IMR-90 (cell line): Measurements from ENCODE around the gene GOLGA1. TPM values are rescaled to one million over a fixed set of nuclear protein-coding genes. Genes with fewer than 3 reads are reported as not detected.

Experiments
- ATAC-seq: fragments of 200-7000 bp; cut with Tn5 transposase; 2 replicates; pipeline ENCODE4 v1.9.1; 2020; ENCODE audit warnings: low read depth, mild to moderate bottlenecking, moderate library complexity
- BruUV-seq: library from RNA; stranded (reverse); fragments of 400-500 nt; replicated peaks from 2 replicates; lab custom pipeline; 2021; lab: Mats Ljungman, UMichigan
- CTCF ChIA-PET: fragments of 300-600 bp; formaldehyde crosslinking; extraction: SDS; loops from one replicate; lab custom pipeline; 2021; ENCODE audit warnings: antibody characterized with exemption; lab: Yijun Ruan, JAX
- POLR2A ChIA-PET: fragments of 300-600 bp; sonication (Branson Sonifier 250); formaldehyde crosslinking; loops from one replicate; lab custom pipeline; 2022; ENCODE audit warnings: antibody characterized with exemption; ENCODE audit not compliant: unreplicated experiment; lab: Charles Lee
- DNase-seq: peaks from one replicate; pipeline ENCODE4 v3.0.0; 2013
- H2AFZ ChIP-seq: replicated peaks from 2 replicates; pipeline ENCODE3; 2013; ENCODE audit warnings: low read length, mild to moderate bottlenecking; ENCODE audit not compliant: poor library complexity
- H2AK5ac ChIP-seq: 2 replicates; pipeline ENCODE4 v1.6.1; 2013; ENCODE audit warnings: low read depth, low read length, inconsistent platforms
- H2AK9ac ChIP-seq: replicated peaks from 2 replicates; pipeline ENCODE3; 2013; ENCODE audit warnings: mild to moderate bottlenecking, low read depth, low read length, moderate library complexity; ENCODE audit not compliant: poor library complexity
- H2BK120ac ChIP-seq: 2 replicates; pipeline ENCODE4 v1.6.1; 2013; ENCODE audit warnings: low read depth, low read length, inconsistent platforms
- H2BK15ac ChIP-seq: 3 replicates; pipeline ENCODE4 v1.6.1; 2013; ENCODE audit warnings: low read depth, low read length, inconsistent platforms
- H2BK20ac ChIP-seq: 2 replicates; pipeline ENCODE4 v1.6.1; 2013; ENCODE audit warnings: low read depth, mild to moderate bottlenecking, inconsistent platforms, low read length, moderate library complexity
- H2BK5ac ChIP-seq: 2 replicates; pipeline ENCODE4 v1.6.1; 2013; ENCODE audit warnings: mild to moderate bottlenecking, low read depth, low read length, inconsistent platforms; ENCODE audit not compliant: poor library complexity, severe bottlenecking
- H3K14ac ChIP-seq: replicated peaks from 2 replicates; pipeline ENCODE4 v1.6.1; 2013; ENCODE audit warnings: low read depth, low read length, inconsistent platforms
- H3K18ac ChIP-seq: 2 replicates; pipeline ENCODE4 v1.6.1; 2013; ENCODE audit warnings: low read depth, low read length, control low read depth
- H3K23ac ChIP-seq: 2 replicates; pipeline ENCODE4 v1.6.1; 2013; ENCODE audit warnings: low read depth, low read length, inconsistent platforms
- H3K27ac ChIP-seq: 2 replicates; pipeline ENCODE4 v1.5.1; 2013; ENCODE audit warnings: mild to moderate bottlenecking, control low read depth, low read length; ENCODE audit not compliant: insufficient read depth
- H3K27me3 ChIP-seq: 2 replicates; pipeline ENCODE4 v1.6.1; 2013; ENCODE audit warnings: low read length; ENCODE audit not compliant: control insufficient read depth, insufficient read depth
- H3K36me3 ChIP-seq: 2 replicates; pipeline ENCODE4 v1.6.1; 2013; ENCODE audit warnings: low read length, mixed read lengths; ENCODE audit not compliant: control insufficient read depth, insufficient read depth
- H3K4ac ChIP-seq: 2 replicates; pipeline ENCODE4 v1.6.1; 2013; ENCODE audit warnings: low read depth, low read length, inconsistent platforms
- H3K4me1 ChIP-seq: 2 replicates; pipeline ENCODE4 v1.6.1; 2013; ENCODE audit warnings: low read length, mixed read lengths; ENCODE audit not compliant: control insufficient read depth, insufficient read depth
- H3K4me2 ChIP-seq: 2 replicates; pipeline ENCODE4 v1.6.1; 2013; ENCODE audit warnings: low read depth, mild to moderate bottlenecking, control low read depth, low read length, moderate library complexity
- H3K4me3 ChIP-seq: 2 replicates; pipeline ENCODE4 v1.5.1; 2013; ENCODE audit warnings: low read depth, mild to moderate bottlenecking, control low read depth, low read length, moderate library complexity; ENCODE audit not compliant: insufficient read depth
- H3K56ac ChIP-seq: 2 replicates; pipeline ENCODE4 v1.6.1; 2013; ENCODE audit warnings: low read length, inconsistent platforms; ENCODE audit not compliant: insufficient read depth; ENCODE audit errors: extremely low read depth
- H3K79me1 ChIP-seq, 2 experiments: 2 replicates each; pipeline ENCODE4 v1.6.1; 2013; ENCODE audit warnings: low read length in 2 of 2, inconsistent platforms in 1 of 2, low read depth in 1 of 2
- H3K9ac ChIP-seq: 2 replicates; pipeline ENCODE4 v1.6.1; 2013; ENCODE audit warnings: low read depth, low read length, control low read depth
- H3K9me1 ChIP-seq: 2 replicates; pipeline ENCODE4 v1.6.1; 2013; ENCODE audit warnings: low read length, inconsistent platforms; ENCODE audit not compliant: insufficient read depth
- H3K9me3 ChIP-seq: 2 replicates; pipeline ENCODE4 v1.6.1; 2013; ENCODE audit warnings: low read length; ENCODE audit not compliant: control insufficient read depth, insufficient read depth
- H4K20me1 ChIP-seq: 2 replicates; pipeline ENCODE4 v1.6.1; 2013; ENCODE audit warnings: low read length, inconsistent platforms; ENCODE audit not compliant: insufficient read depth
- H4K5ac ChIP-seq: 2 replicates; pipeline ENCODE4 v1.6.1; 2013; ENCODE audit warnings: mild to moderate bottlenecking, low read depth, low read length, control low read depth
- H4K8ac ChIP-seq, 2 experiments: 2 replicates each; pipeline ENCODE4 v1.6.1; 2013; ENCODE audit warnings: low read depth in 2 of 2, low read length in 2 of 2, control low read depth in 1 of 2, inconsistent platforms in 1 of 2
- H4K91ac ChIP-seq: 2 replicates; pipeline ENCODE4 v1.6.1; 2013; ENCODE audit warnings: low read depth, low read length, inconsistent platforms; ENCODE audit not compliant: insufficient read depth
- BHLHE40 ChIP-seq: fragments of 150-350 bp; IDR thresholded peaks from 2 replicates; pipeline ENCODE4 v1.6.1; 2016; ENCODE audit warnings: mild to moderate bottlenecking, low read depth, low read length
- CEBPB ChIP-seq: IDR thresholded peaks from 2 replicates; pipeline ENCODE4 v1.6.1; 2012; ENCODE audit warnings: low read depth, low read length, improper control_type of control experiment
- CHD1 ChIP-seq: IDR thresholded peaks from 2 replicates; pipeline ENCODE4 v1.6.1; 2012; ENCODE audit warnings: low read depth, low read length, improper control_type of control experiment
- FOS ChIP-seq: fragments of 150-350 bp; IDR thresholded peaks from 2 replicates; pipeline ENCODE4 v1.6.1; 2016; ENCODE audit warnings: low read depth, low read length
- MAFK ChIP-seq: IDR thresholded peaks from 2 replicates; pipeline ENCODE4 v1.6.1; 2012; ENCODE audit warnings: low read depth, low read length, improper control_type of control experiment
- MAZ ChIP-seq: IDR thresholded peaks from 2 replicates; pipeline ENCODE4 v1.6.1; 2012; ENCODE audit warnings: low read depth, mild to moderate bottlenecking, low read length, improper control_type of control experiment, moderate library complexity, borderline replicate concordance
- MXI1 ChIP-seq: IDR thresholded peaks from 2 replicates; pipeline ENCODE4 v1.6.1; 2012; ENCODE audit warnings: low read depth, mild to moderate bottlenecking, low read length, moderate library complexity, borderline replicate concordance
- NFE2L2 ChIP-seq: fragments of 150-350 bp; IDR thresholded peaks from 2 replicates; pipeline ENCODE4 v1.6.1; 2016; ENCODE audit warnings: low read depth, mild to moderate bottlenecking, low read length
- POLR2A ChIP-seq: IDR thresholded peaks from 2 replicates; pipeline ENCODE4 v1.6.1; 2012; ENCODE audit warnings: mild to moderate bottlenecking, low read depth, low read length
- RAD21 ChIP-seq: IDR thresholded peaks from 2 replicates; pipeline ENCODE4 v1.6.1; 2012; ENCODE audit warnings: low read length, improper control_type of control experiment
- RCOR1 ChIP-seq: IDR thresholded peaks from 2 replicates; pipeline ENCODE4 v1.6.1; 2012; ENCODE audit warnings: mild to moderate bottlenecking, low read length, improper control_type of control experiment; ENCODE audit not compliant: insufficient replicate concordance
- RFX5 ChIP-seq: IDR thresholded peaks from 2 replicates; pipeline ENCODE4 v1.8.0; 2012; ENCODE audit warnings: low read depth, mild to moderate bottlenecking, low read length, moderate library complexity
- SMC3 ChIP-seq: fragments of 150-350 bp; IDR thresholded peaks from 2 replicates; pipeline ENCODE4 v1.6.1; 2016; ENCODE audit warnings: low read depth, mild to moderate bottlenecking, antibody characterized with exemption, low read length, moderate library complexity
- WGBS, 2 experiments: methylation state at CpG; one replicate each; pipeline versions ENCODE4 v1.1.5 to v1.1.7; 2013; ENCODE audit warnings: missing lambda C conversion rate in 2 of 2; ENCODE audit not compliant: insufficient read length in 1 of 2; ENCODE audit errors: extremely low coverage in 2 of 2; 5-methylcytosine and 5-hydroxymethylcytosine counted together
- dilution Hi-C: fragments of 300-500 bp; cut with HindIII; formaldehyde crosslinking; loops from one replicate; pipeline ENCODE4 v1.14.3; 2018; ENCODE audit warnings: low sequenced_read_pairs; ENCODE audit not compliant: unreplicated experiment
- in situ Hi-C: fragments of 300-500 bp; cut with MboI; formaldehyde crosslinking; loops from 3 replicates; pipeline ENCODE4 v1.14.3; 2019; ENCODE audit warnings: low sequenced_read_pairs, inconsistent platforms, mixed read lengths
- intact Hi-C: fragments of 100-400 bp; cut with micrococcal nuclease; formaldehyde crosslinking; loops from 2 replicates; pipeline ENCODE4 v1.10.0; 2022
- polyA plus RNA-seq, 3 experiments: library from polyadenylated mRNA; depleted of rRNA; stranded (reverse); fragments of >200 nt; gene quantifications; 2 replicates each; pipeline ENCODE4 v1.2.3, GENCODE V29; 2012; ENCODE audit warnings: low replicate concordance in 1 of 3
- total RNA-seq: library from RNA; depleted of rRNA; stranded (reverse); fragments of >200 nt; gene quantifications from 2 replicates; pipeline ENCODE4 v1.2.3, GENCODE V29; 2012
- TF ChIP-seq, protein P1 (sequence below): fragments of 150-350 bp; IDR thresholded peaks from 2 replicates; pipeline ENCODE4 v1.6.1; 2017; ENCODE audit warnings: mild to moderate bottlenecking, antibody characterized with exemption, low read length, low read depth
- TF ChIP-seq, protein P2 (sequence below): conservative IDR thresholded peaks from 2 replicates; pipeline ENCODE4 v1.5.1; 2012; ENCODE audit warnings: mild to moderate bottlenecking, low read depth, low read length, improper control_type of control experiment
- TF ChIP-seq, protein P3 (sequence below): fragments of 150-350 bp; IDR thresholded peaks from 2 replicates; pipeline ENCODE4 v1.6.1; 2016; ENCODE audit warnings: low read depth, mild to moderate bottlenecking, low read length, moderate library complexity, borderline replicate concordance

The GOLGA1 gene
- total and polyA plus RNA-seq, 2 of the 4 experiments (the other 2 are of a cell fraction), result 10.6 to 12.7 TPM

- no peak overlapping the region for H2BK15ac ChIP-seq
- in situ Hi-C loops (loop anchor here (25.0 kb wide), 1 partner anchor 447 kb away; no protein-coding TSS in a partner anchor), dilution Hi-C loops (no loop called here), intact Hi-C loops (no loop called here)
- H3K56ac ChIP-seq, result no peak overlapping the region
- H2AK9ac ChIP-seq, result no peak overlapping the region
- H3K23ac ChIP-seq, result no peak overlapping the region
- no peak overlapping the region for H4K5ac ChIP-seq
- H3K36me3 ChIP-seq, result peaks cover 41% of the 10 kb centered on the region
- H2AFZ ChIP-seq, result no peak overlapping the region
- H3K79me1 ChIP-seq, result 0 out of 4 replicates have a peak, but pooled peaks cover 0 to 3% of the 10 kb centered on the region in 2 experiments
- no peak overlapping the region for H3K9ac ChIP-seq
- H2AK5ac ChIP-seq, result no peak overlapping the region
- TF ChIP-seq, protein P1, sequence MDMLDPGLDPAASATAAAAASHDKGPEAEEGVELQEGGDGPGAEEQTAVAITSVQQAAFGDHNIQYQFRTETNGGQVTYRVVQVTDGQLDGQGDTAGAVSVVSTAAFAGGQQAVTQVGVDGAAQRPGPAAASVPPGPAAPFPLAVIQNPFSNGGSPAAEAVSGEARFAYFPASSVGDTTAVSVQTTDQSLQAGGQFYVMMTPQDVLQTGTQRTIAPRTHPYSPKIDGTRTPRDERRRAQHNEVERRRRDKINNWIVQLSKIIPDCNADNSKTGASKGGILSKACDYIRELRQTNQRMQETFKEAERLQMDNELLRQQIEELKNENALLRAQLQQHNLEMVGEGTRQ, result no peak
- no peak for TF ChIP-seq NFE2L2
- no peak for TF ChIP-seq CHD1
- TF ChIP-seq CEBPB, result no peak
- TF ChIP-seq RAD21, result no peak
- TF ChIP-seq, protein P2, sequence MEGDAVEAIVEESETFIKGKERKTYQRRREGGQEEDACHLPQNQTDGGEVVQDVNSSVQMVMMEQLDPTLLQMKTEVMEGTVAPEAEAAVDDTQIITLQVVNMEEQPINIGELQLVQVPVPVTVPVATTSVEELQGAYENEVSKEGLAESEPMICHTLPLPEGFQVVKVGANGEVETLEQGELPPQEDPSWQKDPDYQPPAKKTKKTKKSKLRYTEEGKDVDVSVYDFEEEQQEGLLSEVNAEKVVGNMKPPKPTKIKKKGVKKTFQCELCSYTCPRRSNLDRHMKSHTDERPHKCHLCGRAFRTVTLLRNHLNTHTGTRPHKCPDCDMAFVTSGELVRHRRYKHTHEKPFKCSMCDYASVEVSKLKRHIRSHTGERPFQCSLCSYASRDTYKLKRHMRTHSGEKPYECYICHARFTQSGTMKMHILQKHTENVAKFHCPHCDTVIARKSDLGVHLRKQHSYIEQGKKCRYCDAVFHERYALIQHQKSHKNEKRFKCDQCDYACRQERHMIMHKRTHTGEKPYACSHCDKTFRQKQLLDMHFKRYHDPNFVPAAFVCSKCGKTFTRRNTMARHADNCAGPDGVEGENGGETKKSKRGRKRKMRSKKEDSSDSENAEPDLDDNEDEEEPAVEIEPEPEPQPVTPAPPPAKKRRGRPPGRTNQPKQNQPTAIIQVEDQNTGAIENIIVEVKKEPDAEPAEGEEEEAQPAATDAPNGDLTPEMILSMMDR, result no peak
- no peak for TF ChIP-seq MAFK
- no peak for TF ChIP-seq POLR2A
- TF ChIP-seq SMC3, result no peak
- no peak for TF ChIP-seq FOS
- TF ChIP-seq, protein P3, sequence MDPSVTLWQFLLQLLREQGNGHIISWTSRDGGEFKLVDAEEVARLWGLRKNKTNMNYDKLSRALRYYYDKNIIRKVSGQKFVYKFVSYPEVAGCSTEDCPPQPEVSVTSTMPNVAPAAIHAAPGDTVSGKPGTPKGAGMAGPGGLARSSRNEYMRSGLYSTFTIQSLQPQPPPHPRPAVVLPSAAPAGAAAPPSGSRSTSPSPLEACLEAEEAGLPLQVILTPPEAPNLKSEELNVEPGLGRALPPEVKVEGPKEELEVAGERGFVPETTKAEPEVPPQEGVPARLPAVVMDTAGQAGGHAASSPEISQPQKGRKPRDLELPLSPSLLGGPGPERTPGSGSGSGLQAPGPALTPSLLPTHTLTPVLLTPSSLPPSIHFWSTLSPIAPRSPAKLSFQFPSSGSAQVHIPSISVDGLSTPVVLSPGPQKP, result no peak
- TF ChIP-seq BHLHE40, result no peak
- no peak for TF ChIP-seq RCOR1
- no peak for TF ChIP-seq MXI1
- TF ChIP-seq MAZ, result no peak
- no peak for TF ChIP-seq RFX5
- H4K8ac ChIP-seq, result no peak overlapping the region
- no peak for DNase-seq
- no peak overlapping the region for H4K91ac ChIP-seq
- H2BK5ac ChIP-seq, result no peak overlapping the region
- no peaks in the 10 kb centered on the region for H3K9me3 ChIP-seq
- no CpG with 5 or more reads among the region's 5 CpGs for WGBS, 2 experiments
- no peak overlapping the region for H3K27ac ChIP-seq
- H3K4me1 ChIP-seq, result no peaks in the 10 kb centered on the region
- H2BK120ac ChIP-seq, result no peak overlapping the region
- H3K18ac ChIP-seq, result no peak overlapping the region
- no peak overlapping the region for H3K4ac ChIP-seq
- H3K4me3 ChIP-seq, result no peak overlapping the region
- CTCF ChIA-PET, result no interaction called here
- no peak for ATAC-seq
- no peak overlapping the region for H2BK20ac ChIP-seq
- H3K27me3 ChIP-seq, result no peaks in the 10 kb centered on the region
- no peaks in the 10 kb centered on the region for H4K20me1 ChIP-seq
- POLR2A ChIA-PET, result no interaction called here
- no peak overlapping the region for H3K14ac ChIP-seq
- no TSS peak for BruUV-seq
- H3K4me2 ChIP-seq, result no peak overlapping the region
- H3K9me1 ChIP-seq, result peaks cover 11% of the 10 kb centered on the region
These were observed 26.0 kb downstream of the GOLGA1 start for GRCh38 chr9:124914753-124915405.
